GM18951 (cell line): ENCODE measurements around the gene MCM10.

Experiments used
- POLR2A ChIP-seq: IDR thresholded peaks from 4 replicates; pipeline ENCODE4 v1.6.1; 2011; ENCODE audit warnings: mild to moderate bottlenecking; ENCODE audit not compliant: insufficient read length, insufficient read depth; ENCODE audit errors: extremely low read depth
- in situ Hi-C: fragments of 300-500 bp; cut with MboI; formaldehyde crosslinking; loops from one replicate; pipeline ENCODE4 v1.12.0; 2022; ENCODE audit warnings: low sequenced_read_pairs, mixed read lengths, inconsistent platforms; ENCODE audit not compliant: unreplicated experiment

MCM10 gene

GRCh38 chr10:13160934-13161856 lies at the start of gene MCM10:
Gene MCM10, plus strand, starts transcription at chr10:13161558. Its CDS starts 2,645 bp downstream, at chr10:13164203.
- in situ Hi-C loops, result no loop called here
- peak; percentile 67 for TF ChIP-seq POLR2A

DNA sequence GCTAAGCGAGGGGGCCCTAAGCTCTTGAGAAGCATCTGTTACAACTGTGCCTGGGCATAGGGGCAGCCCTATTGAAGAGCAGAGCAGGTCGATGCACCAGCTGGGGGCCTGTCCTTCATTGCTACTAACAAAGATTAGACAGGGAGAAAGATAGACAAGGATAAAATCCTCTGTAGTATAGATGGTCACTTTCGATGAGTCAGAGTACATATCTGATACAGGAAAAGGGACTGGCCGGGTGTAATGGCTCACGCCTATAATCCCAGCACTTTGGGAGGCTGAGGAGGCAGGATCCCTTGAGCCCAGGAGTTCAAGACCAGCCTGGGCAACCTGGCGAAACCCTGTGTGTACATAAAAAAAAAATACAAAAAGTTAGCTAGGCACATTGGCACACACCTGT lies 47.8 kb upstream of the MCM10 start:
- TF ChIP-seq POLR2A, result no peak
- in situ Hi-C loops, result no loop called here

DNA sequence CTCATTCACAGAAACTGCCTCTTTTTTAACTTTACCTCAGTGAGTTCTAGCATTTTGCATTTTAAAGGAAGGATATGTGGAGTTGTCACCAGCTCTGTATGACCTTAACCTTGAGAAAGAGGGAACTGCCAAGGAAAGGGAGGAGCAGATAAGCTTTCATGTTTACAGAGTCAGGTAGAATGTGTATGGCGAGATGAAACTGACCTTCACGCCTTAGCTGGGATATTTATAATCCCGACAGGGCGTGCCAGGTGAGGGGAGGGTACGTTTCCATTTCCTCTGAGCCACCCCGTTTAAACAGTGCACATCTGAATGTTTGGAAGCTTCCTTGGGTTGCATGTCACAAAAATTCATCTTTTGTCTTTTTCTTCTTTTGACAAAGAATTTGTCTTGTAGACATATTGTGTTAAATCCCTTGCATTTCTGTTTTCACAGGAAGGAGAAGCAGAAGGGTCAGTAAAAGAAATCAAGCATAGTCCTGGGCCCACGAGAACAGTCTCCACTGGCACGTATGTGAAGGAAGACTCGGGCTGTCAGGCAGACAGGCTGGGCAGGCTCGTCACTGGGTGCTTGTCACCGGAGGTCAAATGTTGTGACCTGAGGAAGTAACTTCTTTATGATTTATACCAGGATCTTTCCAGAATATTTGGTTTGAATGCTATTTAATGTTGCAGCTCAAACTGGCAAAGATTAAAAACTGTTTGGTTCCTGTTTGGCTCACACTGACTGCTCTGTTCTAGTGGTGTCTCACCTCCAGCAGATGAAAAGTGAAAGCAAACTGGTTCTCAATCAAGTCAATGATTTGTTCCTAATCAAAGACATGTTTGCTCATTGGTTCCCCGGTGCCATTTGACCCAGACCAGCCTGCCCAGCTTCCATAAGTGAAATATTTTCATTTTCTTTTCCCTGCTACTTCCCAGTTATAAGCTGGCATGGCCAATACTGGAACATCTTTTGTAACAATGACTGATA lies 45.2 kb upstream of the MCM10 start:
- TF ChIP-seq POLR2A, result no peak
- in situ Hi-C loops, result no loop called here

- in situ Hi-C loops, result no loop called here
- TF ChIP-seq POLR2A, result no peak
These were observed 43.2 kb upstream of the MCM10 start for GRCh38 chr10:13117841-13118783.

DNA sequence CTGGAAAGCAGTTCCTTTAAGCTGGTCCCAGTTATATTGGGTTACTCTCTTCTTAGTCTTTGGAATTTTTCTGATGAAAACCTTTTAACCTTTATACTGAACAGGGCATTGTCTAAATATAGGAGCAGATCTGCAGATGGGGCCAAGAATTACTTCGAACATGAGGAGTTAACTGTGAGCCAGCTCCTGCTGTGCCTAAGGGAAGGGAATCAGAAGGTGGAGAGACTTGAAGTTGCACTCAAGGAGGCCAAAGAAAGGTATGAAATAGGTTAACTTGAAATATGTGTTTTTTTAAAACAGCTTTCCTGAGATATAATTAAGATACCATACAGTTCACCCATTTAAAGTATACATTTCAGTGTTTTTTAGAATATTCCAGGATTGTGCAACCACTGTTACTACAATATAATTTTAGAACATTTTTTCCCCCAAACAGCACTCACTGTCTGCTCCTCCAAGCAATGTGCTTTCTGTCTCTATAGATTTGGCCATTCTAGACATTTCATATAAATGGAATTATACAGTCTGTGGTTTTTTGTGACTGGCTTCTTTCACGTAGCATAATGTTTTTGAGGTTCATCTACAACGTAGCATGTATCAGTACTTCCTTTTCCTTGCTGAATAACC lies 42.5 kb upstream of the MCM10 start:
- TF ChIP-seq POLR2A, result no peak

GRCh38 chr10:13120786-13121499 lies 40.4 kb upstream of the MCM10 start:
- in situ Hi-C loops, result no loop called here
- TF ChIP-seq POLR2A, result no peak

More for the DNA sequence above, 42.5 kb upstream of the MCM10 start:
- in situ Hi-C loops, result no loop called here

DNA sequence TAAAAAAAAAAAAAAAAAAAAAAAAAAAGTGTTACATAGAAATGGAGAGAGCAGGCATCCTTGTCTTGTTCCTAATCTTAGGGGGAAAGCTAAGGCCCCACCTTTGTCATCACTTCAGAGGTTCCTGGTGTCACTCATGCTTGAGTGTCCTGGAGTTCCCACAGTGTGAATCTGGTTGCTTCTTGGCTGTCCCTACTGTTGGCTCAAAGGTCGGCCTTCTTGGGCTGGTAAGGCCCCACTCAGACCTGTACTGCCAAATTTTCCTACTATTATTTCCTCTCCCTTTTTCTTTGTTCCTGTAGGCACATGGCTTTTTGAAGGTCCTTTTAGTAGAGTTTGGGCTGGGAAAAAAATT lies 39.9 kb upstream of the MCM10 start:
- in situ Hi-C loops, result no loop called here

DNA sequence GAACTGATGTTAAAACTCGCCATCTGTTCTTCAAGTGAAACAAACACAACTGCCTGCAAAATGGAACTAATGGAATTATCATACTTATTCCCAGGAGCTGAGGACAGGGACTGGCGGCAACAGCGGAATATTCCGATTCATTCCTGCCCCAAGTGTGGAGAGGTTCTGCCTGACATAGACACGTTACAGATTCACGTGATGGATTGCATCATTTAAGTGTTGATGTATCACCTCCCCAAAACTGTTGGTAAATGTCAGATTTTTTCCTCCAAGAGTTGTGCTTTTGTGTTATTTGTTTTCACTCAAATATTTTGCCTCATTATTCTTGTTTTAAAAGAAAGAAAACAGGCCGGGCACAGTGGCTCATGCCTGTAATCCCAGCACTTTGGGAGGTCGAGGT lies 24.7 kb upstream of the MCM10 start:
- in situ Hi-C loops, result no loop called here
- TF ChIP-seq POLR2A, result no peak

More for the DNA sequence above, 39.9 kb upstream of the MCM10 start:
- TF ChIP-seq POLR2A, result no peak

GRCh38 chr10:13139150-13139549 lies 22.2 kb upstream of the MCM10 start:
- in situ Hi-C loops, result no loop called here
- no peak for TF ChIP-seq POLR2A

GRCh38 chr10:13139676-13140075 lies 21.7 kb upstream of the MCM10 start:
- in situ Hi-C loops, result no loop called here
- TF ChIP-seq POLR2A, result no peak

DNA sequence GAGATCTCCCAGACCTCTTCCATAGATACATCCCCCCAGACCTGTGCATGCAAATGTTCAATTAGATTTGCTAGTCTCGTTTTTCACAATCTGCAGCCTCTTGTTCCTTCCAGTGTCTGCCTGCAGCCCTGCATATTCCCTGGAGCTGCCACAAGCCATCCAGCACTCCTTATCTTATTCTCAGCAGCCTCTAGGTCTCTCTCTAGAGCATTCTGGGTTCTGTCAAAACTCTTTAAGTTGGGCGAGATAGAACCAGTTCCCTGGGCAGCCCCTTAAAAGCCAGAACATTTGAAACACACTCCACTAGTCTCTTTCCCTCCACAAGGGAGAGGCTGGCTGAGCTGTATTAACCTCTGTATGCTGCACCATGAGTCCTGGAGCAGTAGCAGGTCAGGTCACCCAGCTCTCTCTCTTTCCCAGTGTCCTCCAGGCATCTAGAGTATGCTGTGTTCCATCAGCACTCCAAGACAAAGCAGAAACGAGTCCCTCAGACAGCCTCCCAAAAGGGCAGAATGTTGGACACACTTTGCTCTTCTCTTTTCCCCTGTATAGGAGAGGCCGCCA lies 20.6 kb upstream of the MCM10 start:
- in situ Hi-C loops, result no loop called here
- no peak for TF ChIP-seq POLR2A
